Stimulated activated CD4-positive, alpha-beta T cell treated with anti-CD3 and anti-CD28 coated beads, Interleukin-12 subunit alpha, Interleukin-12 subunit beta, amount 100 ng/mL, for 4 hours (primary cell): ENCODE results near the gene AGMO.
"Not testable (repeated sequence)": the region's sequence is repeated elsewhere in the genome, so short reads cannot be mapped to it uniquely, and the experiment has no call there.

Experiments used
- DNase-seq: peaks from one replicate; pipeline ENCODE4 v3.0.0-alpha.2; 2020

The AGMO gene

GRCh38 chr7:15558756-15559155 is 3.1 kb downstream of the AGMO start:
- no peak for DNase-seq

- DNase-seq: no peak
These were observed 4.1 kb downstream of the AGMO start for GRCh38 chr7:15557686-15558085.

GRCh38 chr7:15557186-15557585 is 4.6 kb downstream of the AGMO start:
- no peak for DNase-seq

GRCh38 chr7:15556339-15557105 is 5.3 kb downstream of the AGMO start:
- no peak for DNase-seq

GRCh38 chr7:15555381-15555859 is 6.4 kb downstream of the AGMO start:
- DNase-seq: no peak

GRCh38 chr7:15554744-15555143 is 7.1 kb downstream of the AGMO start:
- no peak for DNase-seq

GRCh38 chr7:15554081-15554480 is 7.7 kb downstream of the AGMO start:
- no peak for DNase-seq

- DNase-seq: not testable (repeated sequence)
These were observed 14.5 kb downstream of the AGMO start for GRCh38 chr7:15547320-15547719.

GRCh38 chr7:15546272-15546792 is 15.5 kb downstream of the AGMO start:
- DNase-seq: no peak

- no peak for DNase-seq
These were observed 17.8 kb downstream of the AGMO start for GRCh38 chr7:15544050-15544449.

- no peak for DNase-seq
These were observed 18.6 kb downstream of the AGMO start for GRCh38 chr7:15543256-15543655.

GRCh38 chr7:15527648-15528047 is 34.2 kb downstream of the AGMO start:
- DNase-seq: no peak

- no peak for DNase-seq
These were observed 36.1 kb downstream of the AGMO start for GRCh38 chr7:15525652-15526263.

GRCh38 chr7:15524077-15524476 is 37.7 kb downstream of the AGMO start:
- DNase-seq: no peak

GRCh38 chr7:15517865-15518264 is 44.0 kb downstream of the AGMO start:
- not testable (repeated sequence) for DNase-seq

GRCh38 chr7:15515252-15515651 is 46.6 kb downstream of the AGMO start:
- no peak for DNase-seq

GRCh38 chr7:15508258-15508657 is 53.6 kb downstream of the AGMO start:
- DNase-seq: no peak

- no peak for DNase-seq
These were observed 54.1 kb downstream of the AGMO start for GRCh38 chr7:15507708-15508107.

- no peak for DNase-seq
These were observed 54.6 kb downstream of the AGMO start for GRCh38 chr7:15507171-15507570.

GRCh38 chr7:15505761-15506160 is 56.1 kb downstream of the AGMO start:
- DNase-seq: no peak

GRCh38 chr7:15504351-15504750 is 57.5 kb downstream of the AGMO start:
- no peak for DNase-seq

- DNase-seq: no peak
These were observed 58.1 kb downstream of the AGMO start for GRCh38 chr7:15503603-15504290.

GRCh38 chr7:15498465-15498864 is 63.4 kb downstream of the AGMO start:
- no peak for DNase-seq

GRCh38 chr7:15495170-15495569 is 66.6 kb downstream of the AGMO start:
- no peak for DNase-seq
